Muscle of leg (tissue), 11 donors: ENCODE data around the gene LRRFIP1. TPM values are rescaled to one million over a fixed set of nuclear protein-coding genes. Genes with fewer than 3 reads are reported as not detected.
"Not testable (repeated sequence)": the region's sequence is repeated elsewhere in the genome, so short reads cannot be mapped to it uniquely, and the experiment has no call there.

ENCODE experiments used
- DNase-seq: peaks from one replicate; pipeline ENCODE4 v3.0.0; 2013
- H3K27ac ChIP-seq: one replicate; pipeline ENCODE4 v1.5.1; 2013; ENCODE audit warnings: mild to moderate bottlenecking, low read length, control low read depth
- H3K27me3 ChIP-seq: one replicate; pipeline ENCODE4 v1.6.1; 2013; ENCODE audit warnings: low read length; ENCODE audit not compliant: control insufficient read depth, insufficient read depth
- H3K36me3 ChIP-seq: one replicate; pipeline ENCODE4 v1.6.1; 2013; ENCODE audit warnings: low read length; ENCODE audit not compliant: control insufficient read depth, insufficient read depth
- H3K4me1 ChIP-seq: one replicate; pipeline ENCODE4 v1.6.1; 2013; ENCODE audit warnings: low read length; ENCODE audit not compliant: control insufficient read depth, insufficient read depth
- H3K4me3 ChIP-seq: one replicate; pipeline ENCODE4 v1.5.1; 2013; ENCODE audit warnings: low read length, control low read depth
- H3K9me3 ChIP-seq: replicated peaks from 2 replicates; pipeline ENCODE4 v1.6.1; 2013; ENCODE audit warnings: low read depth, low read length; ENCODE audit not compliant: control insufficient read depth
- WGBS: methylation state at CpG from one replicate; pipeline ENCODE4 v1.1.5; 2013; ENCODE audit warnings: missing lambda C conversion rate; ENCODE audit not compliant: insufficient coverage; 5-methylcytosine and 5-hydroxymethylcytosine counted together
- polyA plus RNA-seq, 8 donors: library from polyadenylated mRNA; unstranded; fragments of 120-200 nt; gene quantifications; one replicate each; pipeline versions ENCODE4 v1.2.1 to v1.2.3, GENCODE V29; 2013; ENCODE audit warnings: inconsistent platforms in 1 of 8, low replicate concordance in 1 of 8; ENCODE audit not compliant: insufficient read length in 8 of 8, insufficient read depth in 1 of 8
- total RNA-seq: library from RNA; stranded (reverse); fragments of 120-200 nt; gene quantifications from one replicate; pipeline ENCODE4 v1.2.4, GENCODE V29; 2013

The LRRFIP1 gene
- total and polyA plus RNA-seq, 9 donors = 95.1 to 182 (median 113) TPM

GRCh38 chr2:237774811-237775553 lies 147.6 kb downstream of the LRRFIP1 start:
- peaks cover 68% of the 10 kb centered on the region for H3K36me3 ChIP-seq
- H3K4me1 ChIP-seq = no peaks in the 10 kb centered on the region
- DNase-seq = peak; percentile 35

GRCh38 chr2:237779521-237779920 lies 152.1 kb downstream of the LRRFIP1 start:
- no peak for DNase-seq
- no peak overlapping the region for H3K27ac ChIP-seq
- 91% methylated on average over 11 of the region's 14 CpGs for WGBS
- H3K27me3 ChIP-seq = no peaks in the 10 kb centered on the region
- H3K4me1 ChIP-seq = no peaks in the 10 kb centered on the region
- peaks cover 64% of the 10 kb centered on the region for H3K36me3 ChIP-seq
- H3K9me3 ChIP-seq = peaks cover 2% of the 10 kb centered on the region
- H3K4me3 ChIP-seq = no peak overlapping the region

More at GRCh38 chr2:237774811-237775553, 147.6 kb downstream of the LRRFIP1 start:
- H3K27me3 ChIP-seq = no peaks in the 10 kb centered on the region
- H3K27ac ChIP-seq = no peak overlapping the region
- 79% methylated on average over 12 of the region's 13 CpGs for WGBS
- no peak overlapping the region for H3K4me3 ChIP-seq
- H3K9me3 ChIP-seq = no peaks in the 10 kb centered on the region

DNA sequence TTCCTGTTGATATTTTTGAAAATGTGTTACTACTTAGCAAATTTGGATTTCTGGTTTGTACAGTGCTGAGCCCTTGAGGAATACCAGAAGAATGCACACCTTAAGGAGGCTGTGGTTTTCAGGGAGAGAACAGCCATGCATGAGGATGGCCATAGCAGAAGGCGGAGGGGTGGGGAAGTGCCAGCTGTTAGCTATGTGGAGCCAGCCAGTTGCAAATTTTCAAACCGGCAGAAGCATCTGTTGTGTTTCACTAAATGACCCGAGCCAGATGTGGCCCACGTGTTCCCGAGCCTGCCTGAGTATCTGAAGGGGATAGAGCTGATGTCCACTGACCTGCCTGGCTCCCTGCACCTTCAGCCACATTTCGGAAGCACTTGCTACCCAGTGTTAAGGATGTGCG lies 154.8 kb downstream of the LRRFIP1 start:
- peak; percentile 39 for DNase-seq
- 56% methylated on average over 5 of the region's 7 CpGs for WGBS
- H3K36me3 ChIP-seq = peaks cover 48% of the 10 kb centered on the region

DNA sequence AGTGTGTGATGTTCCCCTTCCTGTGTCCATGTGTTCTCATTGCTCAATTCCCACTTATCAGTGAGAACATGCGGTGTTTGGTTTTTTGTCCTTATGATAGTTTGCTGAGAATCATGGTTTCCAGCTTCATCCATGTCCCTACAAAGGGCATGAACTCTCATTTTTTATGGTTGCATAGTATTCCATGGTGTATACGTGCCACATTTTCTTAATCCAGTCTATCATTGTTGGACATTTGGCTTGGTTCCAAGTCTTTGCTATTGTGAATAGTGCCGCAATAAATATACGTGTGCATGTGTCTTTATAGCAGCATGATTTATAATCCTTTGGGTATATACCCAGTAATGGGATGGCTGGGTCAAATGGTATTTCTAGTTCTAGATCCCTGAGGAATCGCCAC lies 156.3 kb downstream of the LRRFIP1 start:
- H3K4me1 ChIP-seq, H3K4me3 ChIP-seq, H3K27me3 ChIP-seq, DNase-seq, H3K27ac ChIP-seq: not testable (repeated sequence)
- no CpG with 5 or more reads among the region's 5 CpGs for WGBS
- Histone ChIP-seq H3K36me3 (peaks cover 39% of the 10 kb centered on the region), H3K9me3 (peaks cover 19% of the 10 kb centered on the region)

More for the DNA sequence above, 154.8 kb downstream of the LRRFIP1 start:
- Histone ChIP-seq H3K27ac (no peak overlapping the region), H3K9me3 (peaks cover 19% of the 10 kb centered on the region), H3K4me1 (no peaks in the 10 kb centered on the region), H3K4me3 (no peak overlapping the region), H3K27me3 (no peaks in the 10 kb centered on the region)

GRCh38 chr2:237786936-237787335 lies 159.5 kb downstream of the LRRFIP1 start:
- Histone ChIP-seq H3K9me3 (peaks cover 19% of the 10 kb centered on the region), H3K4me3 (no peak overlapping the region), H3K4me1 (no peaks in the 10 kb centered on the region), H3K36me3 (peaks cover 12% of the 10 kb centered on the region), H3K27me3 (no peaks in the 10 kb centered on the region), H3K27ac (no peak overlapping the region)
- DNase-seq = no peak
- 100% methylated on average over 2 of the region's 4 CpGs for WGBS

DNA sequence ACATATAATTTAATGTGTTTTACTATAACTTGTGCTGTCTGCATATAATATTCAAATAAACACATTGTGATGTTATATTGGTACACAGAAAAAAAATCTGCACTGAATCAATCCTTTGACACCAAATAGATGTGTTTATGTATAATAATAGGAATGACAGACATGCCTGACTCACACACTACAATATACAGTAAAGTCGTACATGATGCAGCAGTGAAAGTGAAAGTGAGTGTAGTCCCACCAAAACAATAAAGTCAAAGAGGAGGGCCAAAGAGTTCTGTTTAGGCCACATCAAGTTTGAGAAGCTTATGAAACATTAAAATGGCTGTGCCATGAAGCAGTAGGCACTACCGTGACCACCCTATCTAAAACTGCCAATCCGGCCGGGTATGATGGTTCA lies 163.0 kb downstream of the LRRFIP1 start:
- Histone ChIP-seq H3K4me3 (no peak overlapping the region), H3K9me3 (peaks cover 12% of the 10 kb centered on the region), H3K27ac (no peak overlapping the region), H3K27me3 (no peaks in the 10 kb centered on the region), H3K36me3 (peaks cover under 1% of the 10 kb centered on the region), H3K4me1 (no peaks in the 10 kb centered on the region)
- no peak for DNase-seq
- WGBS = no CpG with 5 or more reads among the region's 4 CpGs

DNA sequence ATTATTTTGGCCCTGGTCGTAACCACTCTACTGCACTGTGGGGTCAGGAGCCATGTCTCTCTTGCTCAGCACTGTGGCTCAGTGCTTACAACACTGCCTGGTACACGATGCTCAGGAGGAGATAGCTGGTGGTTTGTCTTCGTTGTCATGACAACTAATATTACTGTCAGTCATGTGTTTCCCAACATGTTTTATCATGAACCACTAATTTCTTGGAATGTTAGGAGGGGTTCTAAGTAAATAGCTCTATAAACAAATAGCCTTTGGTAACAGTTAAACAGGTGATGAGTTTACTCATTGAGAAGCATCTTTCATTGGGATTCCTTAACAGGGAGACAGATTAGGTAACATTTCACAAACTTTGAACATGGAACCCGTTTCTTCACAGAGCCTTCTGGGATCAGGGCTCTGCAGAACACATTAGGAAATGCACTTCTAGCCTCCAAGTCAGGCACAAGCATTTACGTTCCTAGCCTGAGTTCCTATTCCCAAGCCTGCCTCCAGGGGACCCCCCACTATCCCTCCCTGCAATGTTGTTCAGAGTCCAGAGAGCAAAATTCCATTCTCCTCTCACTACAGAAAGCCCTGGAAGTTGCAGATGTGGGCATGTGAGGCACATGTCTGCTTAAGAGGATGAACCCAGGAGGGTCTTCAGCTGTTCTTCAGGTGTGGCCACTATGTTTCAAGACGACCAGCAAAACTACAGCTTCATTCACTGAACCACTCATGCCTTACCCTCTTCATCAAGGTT lies 164.8 kb downstream of the LRRFIP1 start:
- WGBS = 63% methylated on average over 3 of the region's 6 CpGs
- no peak overlapping the region for H3K27ac ChIP-seq
- no peaks in the 10 kb centered on the region for H3K27me3 ChIP-seq
- no peak overlapping the region for H3K4me3 ChIP-seq
- no peak for DNase-seq
- H3K9me3 ChIP-seq = peaks cover under 1% of the 10 kb centered on the region
- H3K4me1 ChIP-seq = no peaks in the 10 kb centered on the region
- H3K36me3 ChIP-seq = no peaks in the 10 kb centered on the region

- Histone ChIP-seq H3K4me1 (no peaks in the 10 kb centered on the region), H3K27ac (no peak overlapping the region), H3K9me3 (peaks cover 7% of the 10 kb centered on the region), H3K4me3 (no peak overlapping the region), H3K27me3 (no peaks in the 10 kb centered on the region), H3K36me3 (no peaks in the 10 kb centered on the region)
- no CpG with 5 or more reads among the region's 3 CpGs for WGBS
- no peak for DNase-seq
Measured at GRCh38 chr2:237797253-237797652, 169.9 kb downstream of the LRRFIP1 start.

DNA sequence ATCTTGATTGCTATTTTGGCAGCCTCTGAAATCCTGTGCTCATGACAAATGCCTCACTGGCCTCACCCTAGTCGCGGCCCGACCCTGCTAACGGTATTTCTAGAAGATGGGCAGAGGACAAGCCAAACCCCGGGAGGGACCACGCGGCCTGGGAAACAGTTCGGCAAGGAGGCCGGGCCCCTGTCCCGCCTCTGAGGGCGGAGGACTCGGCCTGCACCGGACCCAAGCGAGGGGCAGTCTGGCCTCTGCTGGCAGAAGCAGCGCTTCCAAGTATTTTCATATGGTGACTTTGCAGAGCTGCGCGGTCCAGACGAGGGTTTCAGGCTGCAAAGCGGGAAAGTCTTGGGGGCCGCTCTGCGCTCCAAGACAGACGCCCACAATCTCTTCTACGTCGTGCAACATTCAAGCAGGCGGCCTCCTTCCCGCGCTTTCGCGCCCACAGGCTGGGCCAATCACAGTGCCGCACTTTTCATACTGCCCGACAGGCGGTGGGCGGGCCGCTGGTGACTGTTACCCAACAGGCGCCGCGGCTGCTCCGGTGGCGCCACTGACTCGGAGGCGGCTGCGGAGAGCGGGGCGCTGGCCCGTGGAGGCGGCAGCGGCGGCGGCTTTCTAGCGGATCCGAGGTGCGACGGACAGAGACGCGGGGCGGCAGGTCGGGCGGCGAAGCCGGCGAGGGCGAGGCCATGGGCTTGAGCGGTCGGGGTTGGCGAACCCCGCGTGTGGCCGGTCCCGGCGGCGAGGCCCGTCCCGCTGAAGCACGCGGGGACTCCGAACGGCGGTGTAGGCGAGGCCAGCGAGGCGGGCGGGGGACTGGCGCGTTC lies 171.1 kb downstream of the LRRFIP1 start, which contains the start of gene RBM44:
Gene RBM44 (plus strand): TSS at position 544 of the 824 bp plus-strand sequence. CDS start 14,831 bp downstream, outside the sequence.
- H3K9me3 ChIP-seq = peaks cover 7% of the 10 kb centered on the region
- H3K27ac ChIP-seq = no peak within 1 kb of the TSS
- 72% methylated on average over 84 of the region's 84 CpGs for WGBS
- H3K4me3 ChIP-seq = no peak within 1 kb of the TSS
- no peak for DNase-seq
- H3K27me3 ChIP-seq = no peaks in the 10 kb centered on the region
- no peaks in the 10 kb centered on the region for H3K4me1 ChIP-seq
- no peaks in the 10 kb centered on the region for H3K36me3 ChIP-seq

GRCh38 chr2:237799060-237799428 lies 171.7 kb downstream of the LRRFIP1 start:
- Histone ChIP-seq H3K4me3 (no peak overlapping the region), H3K27me3 (no peaks in the 10 kb centered on the region), H3K4me1 (no peaks in the 10 kb centered on the region), H3K27ac (no peak overlapping the region), H3K36me3 (no peaks in the 10 kb centered on the region), H3K9me3 (peaks cover 7% of the 10 kb centered on the region)
- 93% methylated on average over 34 of the region's 34 CpGs for WGBS
- no peak for DNase-seq
